GM23248 (cell line): ENCODE results near the gene SEPHS1. TPM values are rescaled to one million over a fixed set of nuclear protein-coding genes. Genes with fewer than 3 reads are reported as not detected.
A peak's percentile ranks its signal among the peaks of the same experiment; 100 is the strongest.

Experiments
- DNase-seq: peaks from one replicate; pipeline ENCODE4 v3.0.0-alpha.2; 2015
- H2AFZ ChIP-seq: fragments of 200-600 bp; sonication (generic); 2 replicates; pipeline ENCODE4 v1.6.1; 2016; ENCODE audit warnings: antibody characterized with exemption
- H3F3A ChIP-seq: fragments of 200-600 bp; sonication (generic); 2 replicates; pipeline ENCODE4 v1.6.1; 2016; ENCODE audit warnings: mild to moderate bottlenecking, antibody characterized with exemption, mixed run types; ENCODE audit not compliant: insufficient read depth
- H3K27ac ChIP-seq: fragments of 200-600 bp; sonication (generic); 2 replicates; pipeline ENCODE4 v1.5.1; 2016; ENCODE audit warnings: mild to moderate bottlenecking
- H3K27me3 ChIP-seq: fragments of 200-600 bp; sonication (generic); replicated peaks from 2 replicates; pipeline ENCODE4 v1.6.1; 2016; ENCODE audit warnings: mild to moderate bottlenecking; ENCODE audit not compliant: insufficient read depth
- H3K36me3 ChIP-seq: fragments of 200-600 bp; sonication (generic); 2 replicates; pipeline ENCODE4 v1.6.1; 2016; ENCODE audit warnings: low read depth, mild to moderate bottlenecking
- H3K4me1 ChIP-seq: fragments of 200-600 bp; sonication (generic); 2 replicates; pipeline ENCODE4 v1.6.1; 2016; ENCODE audit warnings: mild to moderate bottlenecking; ENCODE audit not compliant: insufficient read depth
- H3K4me2 ChIP-seq: fragments of 200-600 bp; sonication (generic); one replicate; pipeline ENCODE4 v1.6.1; 2016; ENCODE audit warnings: mild to moderate bottlenecking; ENCODE audit not compliant: unreplicated experiment
- H3K4me3 ChIP-seq: fragments of 200-600 bp; sonication (generic); 2 replicates; pipeline ENCODE4 v1.5.1; 2016; ENCODE audit warnings: mild to moderate bottlenecking
- H3K79me2 ChIP-seq: fragments of 200-600 bp; sonication (generic); 2 replicates; pipeline ENCODE4 v1.6.1; 2016; ENCODE audit warnings: mild to moderate bottlenecking; ENCODE audit not compliant: insufficient read depth
- H3K9ac ChIP-seq: fragments of 200-600 bp; sonication (generic); 2 replicates; pipeline ENCODE4 v1.6.1; 2016; ENCODE audit warnings: mild to moderate bottlenecking
- H3K9me2 ChIP-seq: fragments of 200-600 bp; sonication (generic); 2 replicates; pipeline ENCODE4 v1.6.1; 2016; ENCODE audit warnings: mixed run types, mild to moderate bottlenecking, moderate library complexity; ENCODE audit not compliant: insufficient read depth
- H3K9me3 ChIP-seq: fragments of 200-600 bp; sonication (generic); one replicate; pipeline ENCODE4 v1.6.1; 2017; ENCODE audit warnings: low read depth
- H4K20me1 ChIP-seq: fragments of 200-600 bp; sonication (generic); 2 replicates; pipeline ENCODE4 v1.6.0; 2016; ENCODE audit not compliant: insufficient read depth
- EZH2 ChIP-seq: fragments of 200-600 bp; sonication (generic); IDR thresholded peaks from 2 replicates; pipeline ENCODE4 v1.6.1; 2018; ENCODE audit warnings: antibody characterized with exemption, mild to moderate bottlenecking; ENCODE audit not compliant: insufficient read depth, poor library complexity, severe bottlenecking
- EZH2phosphoT487 ChIP-seq: fragments of 200-600 bp; sonication (generic); IDR thresholded peaks from 2 replicates; pipeline ENCODE4 v1.6.1; 2018; ENCODE audit warnings: antibody characterized with exemption, moderate library complexity, mild to moderate bottlenecking, low read depth; ENCODE audit not compliant: insufficient read depth
- whole genome bisulfite sequencing, 2 experiments: methylation state at CpG; one replicate each; pipeline ENCODE4 v1.1.6; 2015 to 2017; ENCODE audit warnings: low lambda C conversion rate in 2 of 2, low coverage in 1 of 2; ENCODE audit errors: missing lambda C conversion rate in 2 of 2; 5-methylcytosine and 5-hydroxymethylcytosine counted together
- in situ Hi-C: fragments of 300-500 bp; cut with MboI; formaldehyde crosslinking; loops from 2 replicates; pipeline ENCODE4 v1.15.0; 2020
- polyA plus RNA-seq: library from polyadenylated mRNA; unstranded; fragments of >200 nt; fragmentation: Nextera tagmentation; extraction: Ambion mirVana; gene quantifications from 2 replicates; pipeline ENCODE4 v1.2.1, GENCODE V29; 2016
- total RNA-seq: library from RNA; depleted of rRNA; stranded (reverse); fragments of >200 nt; shearing (Covaris generic); gene quantifications from 2 replicates; pipeline ENCODE4 v1.2.3, GENCODE V29; 2014

The SEPHS1 gene
- total and polyA plus RNA-seq, 2 experiments from 2014 or later, result 16.6 to 35.0 TPM

GRCh38 chr10:13298748-13299436, 49.2 kb downstream of the SEPHS1 start:
- peak overlapping the region; percentile 92 for H2AFZ ChIP-seq
- peak overlapping the region; percentile 91 for H3K9ac ChIP-seq
- no peaks in the 10 kb centered on the region for H3K9me3 ChIP-seq
- H3K9me2 ChIP-seq, result no peaks in the 10 kb centered on the region
- no peaks in the 10 kb centered on the region for H3K79me2 ChIP-seq
- TF ChIP-seq EZH2phosphoT487 (no peak), EZH2 (no peak)
- H3K4me2 ChIP-seq, result peak overlapping the region; percentile 84
- in situ Hi-C loops, result no loop called here
- H3K36me3 ChIP-seq, result no peaks in the 10 kb centered on the region
- no peaks in the 10 kb centered on the region for H3K27me3 ChIP-seq
- WGBS, 2 experiments, result 34 to 35% methylated on average over 20 of the region's 20 CpGs
- H3K4me3 ChIP-seq, result peak overlapping the region; percentile 83
- H4K20me1 ChIP-seq, result no peaks in the 10 kb centered on the region
- peaks cover 8% of the 10 kb centered on the region; the same call in 1 of the 2 replicates for H3F3A ChIP-seq
- H3K4me1 ChIP-seq, result peaks cover 4% of the 10 kb centered on the region; the same call in 1 of the 2 replicates
- H3K27ac ChIP-seq, result peak overlapping the region; percentile 81
- DNase-seq, result no peak

- H4K20me1 ChIP-seq, result no peaks in the 10 kb centered on the region
- no peak overlapping the region for H3K4me3 ChIP-seq
- H2AFZ ChIP-seq, result no peak overlapping the region
- peaks cover 2% of the 10 kb centered on the region; the same call in 1 of the 2 replicates for H3F3A ChIP-seq
- TF ChIP-seq EZH2, result no peak
- TF ChIP-seq EZH2phosphoT487, result no peak
- peaks cover 2% of the 10 kb centered on the region; the same call in 1 of the 2 replicates for H3K4me1 ChIP-seq
- no peak overlapping the region for H3K27ac ChIP-seq
- no peak overlapping the region for H3K9ac ChIP-seq
- DNase-seq, result no peak
- no peak overlapping the region for H3K4me2 ChIP-seq
- H3K36me3 ChIP-seq, result no peaks in the 10 kb centered on the region
- H3K9me3 ChIP-seq, result no peaks in the 10 kb centered on the region
- no peaks in the 10 kb centered on the region for H3K9me2 ChIP-seq
- WGBS, 2 experiments, result 97 to 98% methylated on average over 10 of the region's 10 CpGs
- no peaks in the 10 kb centered on the region for H3K27me3 ChIP-seq
- in situ Hi-C loops, result no loop called here
- no peaks in the 10 kb centered on the region for H3K79me2 ChIP-seq
Measured at GRCh38 chr10:13296476-13296875, 51.6 kb downstream of the SEPHS1 start.

GRCh38 chr10:13294784-13295183, 53.3 kb downstream of the SEPHS1 start:
- Histone ChIP-seq H3F3A (no peaks in the 10 kb centered on the region), H3K79me2 (no peaks in the 10 kb centered on the region), H3K36me3 (no peaks in the 10 kb centered on the region), H3K4me2 (no peak overlapping the region), H3K9me3 (no peaks in the 10 kb centered on the region), H3K27me3 (no peaks in the 10 kb centered on the region), H3K27ac (no peak overlapping the region), H4K20me1 (no peaks in the 10 kb centered on the region), H2AFZ (no peak overlapping the region), H3K4me1 (no peaks in the 10 kb centered on the region), H3K9ac (no peak overlapping the region), H3K9me2 (no peaks in the 10 kb centered on the region), H3K4me3 (no peak overlapping the region)
- WGBS, 2 experiments, result 95 to 100% methylated on average over 2 of the region's 2 CpGs
- DNase-seq, result no peak
- in situ Hi-C loops, result no loop called here
- TF ChIP-seq EZH2phosphoT487 (no peak), EZH2 (no peak)

- in situ Hi-C loops, result no loop called here
- H3K27me3 ChIP-seq, result no peaks in the 10 kb centered on the region
- H3K27ac ChIP-seq, result no peak overlapping the region
- H3K4me3 ChIP-seq, result no peak overlapping the region
- no peak overlapping the region for H3K4me2 ChIP-seq
- no peak overlapping the region for H2AFZ ChIP-seq
- no peaks in the 10 kb centered on the region for H3K79me2 ChIP-seq
- TF ChIP-seq EZH2phosphoT487 (no peak), EZH2 (no peak)
- no peak overlapping the region for H3K9ac ChIP-seq
- no peaks in the 10 kb centered on the region for H3K36me3 ChIP-seq
- no peaks in the 10 kb centered on the region for H3K9me2 ChIP-seq
- H4K20me1 ChIP-seq, result no peaks in the 10 kb centered on the region
- WGBS, 2 experiments, result 91 to 94% methylated on average over 19 of the region's 19 CpGs
- no peaks in the 10 kb centered on the region for H3K9me3 ChIP-seq
- no peaks in the 10 kb centered on the region for H3K4me1 ChIP-seq
- DNase-seq, result no peak
- H3F3A ChIP-seq, result no peaks in the 10 kb centered on the region
Measured at GRCh38 chr10:13291821-13292773, 56.0 kb downstream of the SEPHS1 start.
